ENCODE results near the gene FAM53B.

Gene FAM53B

GRCh38 chr10:124653811-124654651, 90.1 kb downstream of the FAM53B start:
- DNase-seq (ENCODE audit: insufficient read length) = no peak
- TF ChIP-seq POLR2AphosphoS5 (IDR thresholded peaks at IDR 0.05; ENCODE audit: low read depth, low read length) = no peak
- TF ChIP-seq TAF1 (IDR thresholded peaks at IDR 0.05; ENCODE audit: borderline replicate concordance, low read depth, low read length) = no peak
- TF ChIP-seq POLR2A (IDR thresholded peaks at IDR 0.05; ENCODE audit: low read depth, low read length) = no peak
- no peak for FAIRE-seq

GRCh38 chr10:124653311-124653710, 90.9 kb downstream of the FAM53B start:
- FAIRE-seq (no peak), DNase-seq (ENCODE audit: insufficient read length) (no peak)
- no peak for TF ChIP-seq POLR2AphosphoS5 (IDR thresholded peaks at IDR 0.05; ENCODE audit: low read depth, low read length)
- TF ChIP-seq POLR2A (IDR thresholded peaks at IDR 0.05; ENCODE audit: low read depth, low read length) = no peak
- TF ChIP-seq TAF1 (IDR thresholded peaks at IDR 0.05; ENCODE audit: borderline replicate concordance, low read depth, low read length) = no peak

GRCh38 chr10:124652701-124653100, 91.5 kb downstream of the FAM53B start:
- TF ChIP-seq POLR2A (IDR thresholded peaks at IDR 0.05; ENCODE audit: low read depth, low read length) (no peak), POLR2AphosphoS5 (IDR thresholded peaks at IDR 0.05; ENCODE audit: low read depth, low read length) (no peak), TAF1 (IDR thresholded peaks at IDR 0.05; ENCODE audit: borderline replicate concordance, low read depth, low read length) (no peak)
- DNase-seq (ENCODE audit: insufficient read length) = no peak
- FAIRE-seq = no peak

- TF ChIP-seq POLR2A (IDR thresholded peaks at IDR 0.05; ENCODE audit: low read depth, low read length) (no peak), POLR2AphosphoS5 (IDR thresholded peaks at IDR 0.05; ENCODE audit: low read depth, low read length) (no peak), TAF1 (IDR thresholded peaks at IDR 0.05; ENCODE audit: borderline replicate concordance, low read depth, low read length) (no peak)
- DNase-seq (ENCODE audit: insufficient read length) (no peak), FAIRE-seq (peak; percentile 60)
Observed at GRCh38 chr10:124652200-124652599, 92.0 kb downstream of the FAM53B start.

GRCh38 chr10:124651402-124651891, 92.7 kb downstream of the FAM53B start:
- TF ChIP-seq POLR2AphosphoS5 (IDR thresholded peaks at IDR 0.05; ENCODE audit: low read depth, low read length) (no peak), TAF1 (IDR thresholded peaks at IDR 0.05; ENCODE audit: borderline replicate concordance, low read depth, low read length) (no peak), POLR2A (IDR thresholded peaks at IDR 0.05; ENCODE audit: low read depth, low read length) (no peak)
- FAIRE-seq (no peak), DNase-seq (ENCODE audit: insufficient read length) (no peak)

- TF ChIP-seq POLR2AphosphoS5 (IDR thresholded peaks at IDR 0.05; ENCODE audit: low read depth, low read length) = no peak
- no peak for TF ChIP-seq POLR2A (IDR thresholded peaks at IDR 0.05; ENCODE audit: low read depth, low read length)
- TF ChIP-seq TAF1 (IDR thresholded peaks at IDR 0.05; ENCODE audit: borderline replicate concordance, low read depth, low read length) = no peak
- DNase-seq (ENCODE audit: insufficient read length) (peak; percentile 75), FAIRE-seq (peak; percentile 67)
Observed at GRCh38 chr10:124650820-124651401, 93.3 kb downstream of the FAM53B start.

- FAIRE-seq (peak; percentile 54), DNase-seq (ENCODE audit: insufficient read length) (no peak)
- TF ChIP-seq TAF1 (IDR thresholded peaks at IDR 0.05; ENCODE audit: borderline replicate concordance, low read depth, low read length) = no peak
- TF ChIP-seq POLR2A (IDR thresholded peaks at IDR 0.05; ENCODE audit: low read depth, low read length) = no peak
- no peak for TF ChIP-seq POLR2AphosphoS5 (IDR thresholded peaks at IDR 0.05; ENCODE audit: low read depth, low read length)
Observed at GRCh38 chr10:124650263-124650662, 93.9 kb downstream of the FAM53B start.

- no peak for FAIRE-seq
- TF ChIP-seq TAF1 (IDR thresholded peaks at IDR 0.05; ENCODE audit: borderline replicate concordance, low read depth, low read length) = no peak
- no peak for TF ChIP-seq POLR2AphosphoS5 (IDR thresholded peaks at IDR 0.05; ENCODE audit: low read depth, low read length)
- no peak for TF ChIP-seq POLR2A (IDR thresholded peaks at IDR 0.05; ENCODE audit: low read depth, low read length)
- no peak for DNase-seq (ENCODE audit: insufficient read length)
Observed at GRCh38 chr10:124649214-124649613, 95.0 kb downstream of the FAM53B start.

- no peak for DNase-seq (ENCODE audit: insufficient read length)
- TF ChIP-seq TAF1 (IDR thresholded peaks at IDR 0.05; ENCODE audit: borderline replicate concordance, low read depth, low read length) = no peak
- TF ChIP-seq POLR2A (IDR thresholded peaks at IDR 0.05; ENCODE audit: low read depth, low read length) = no peak
- no peak for TF ChIP-seq POLR2AphosphoS5 (IDR thresholded peaks at IDR 0.05; ENCODE audit: low read depth, low read length)
- peak; percentile 46 for FAIRE-seq
Observed at GRCh38 chr10:124648738-124649137, 95.4 kb downstream of the FAM53B start.

- DNase-seq (ENCODE audit: insufficient read length) (no peak), FAIRE-seq (peak; percentile 48)
- no peak for TF ChIP-seq POLR2A (IDR thresholded peaks at IDR 0.05; ENCODE audit: low read depth, low read length)
- 0 out of 2 replicates have a peak, but pooled peaks have one; percentile 5 for TF ChIP-seq POLR2AphosphoS5 (IDR thresholded peaks at IDR 0.05; ENCODE audit: low read depth, low read length)
Observed at GRCh38 chr10:124648131-124648475, 96.1 kb downstream of the FAM53B start.

- FAIRE-seq (peak; percentile 91), DNase-seq (ENCODE audit: insufficient read length) (peak; percentile 78)
- peak; percentile 60; the same call in 1 of the 2 replicates for TF ChIP-seq POLR2AphosphoS5 (IDR thresholded peaks at IDR 0.05; ENCODE audit: low read depth, low read length)
- TF ChIP-seq POLR2A (IDR thresholded peaks at IDR 0.05; ENCODE audit: low read depth, low read length) = peak; percentile 28; the same call in 1 of the 2 replicates
- TF ChIP-seq TAF1 (IDR thresholded peaks at IDR 0.05; ENCODE audit: borderline replicate concordance, low read depth, low read length) = no peak
Observed at GRCh38 chr10:124647421-124648130, 96.6 kb downstream of the FAM53B start.

Data from GM12892 (cell line).